ENCODE data around the gene PRKG1.
"Not testable (repeated sequence)": the region's sequence is repeated elsewhere in the genome, so short reads cannot be mapped to it uniquely, and the experiment has no call there.

PRKG1 gene

GRCh38 chr10:51257511-51258248, 183.4 kb downstream of the PRKG1 start:
- TF ChIP-seq ZNF274 (IDR thresholded peaks at IDR 0.05; ENCODE audit: low read depth, low read length): no peak
- no peak overlapping the region for H3K4me3 ChIP-seq (ENCODE audit: low read length)

DNA sequence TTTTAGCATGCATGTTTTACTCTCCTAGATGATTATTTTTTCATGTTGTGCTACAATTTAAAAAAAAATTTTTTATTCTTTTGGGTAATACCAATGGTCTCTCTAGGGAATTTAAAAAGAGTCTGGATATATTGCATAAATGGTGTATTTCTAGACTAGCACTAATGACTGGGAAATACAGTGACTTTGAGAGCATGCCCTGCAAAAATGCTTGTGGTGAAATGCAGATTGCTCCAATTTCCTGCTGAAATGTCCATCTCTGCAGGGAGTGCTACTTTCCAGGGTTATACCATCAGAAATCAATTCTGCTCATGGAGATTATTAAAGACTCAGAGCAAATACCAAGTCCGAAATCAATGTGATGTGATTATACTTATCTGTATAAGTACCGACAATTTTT, 186.1 kb downstream of the PRKG1 start:
- no peak for TF ChIP-seq ZNF274 (IDR thresholded peaks at IDR 0.05; ENCODE audit: low read depth, low read length)
- H3K4me3 ChIP-seq (ENCODE audit: low read length): no peak overlapping the region

DNA sequence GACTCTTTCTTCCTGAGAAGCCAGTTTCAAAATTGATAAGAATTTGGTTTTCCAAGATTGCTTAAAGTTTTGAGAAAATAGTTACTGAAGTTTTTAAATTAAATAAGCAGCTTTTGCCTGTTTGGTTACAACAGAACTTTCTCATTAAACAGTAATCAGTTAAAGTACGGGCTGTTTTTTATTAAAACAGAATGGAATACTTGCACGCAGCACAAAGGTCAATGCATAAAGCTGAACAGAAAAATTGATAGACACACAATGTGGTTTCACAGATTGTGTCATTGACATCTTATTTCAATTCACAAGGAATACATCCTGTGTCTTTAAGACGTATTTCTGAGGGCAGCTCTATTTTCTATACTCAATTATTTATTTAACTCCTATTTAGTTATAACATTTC, 192.2 kb downstream of the PRKG1 start:
- no peak for TF ChIP-seq ZNF274 (IDR thresholded peaks at IDR 0.05; ENCODE audit: low read depth, low read length)
- no peak overlapping the region for H3K4me3 ChIP-seq (ENCODE audit: low read length)

- not testable (repeated sequence) for H3K4me3 ChIP-seq (ENCODE audit: low read length)
Measured at GRCh38 chr10:51267980-51268570, 193.8 kb downstream of the PRKG1 start.

DNA sequence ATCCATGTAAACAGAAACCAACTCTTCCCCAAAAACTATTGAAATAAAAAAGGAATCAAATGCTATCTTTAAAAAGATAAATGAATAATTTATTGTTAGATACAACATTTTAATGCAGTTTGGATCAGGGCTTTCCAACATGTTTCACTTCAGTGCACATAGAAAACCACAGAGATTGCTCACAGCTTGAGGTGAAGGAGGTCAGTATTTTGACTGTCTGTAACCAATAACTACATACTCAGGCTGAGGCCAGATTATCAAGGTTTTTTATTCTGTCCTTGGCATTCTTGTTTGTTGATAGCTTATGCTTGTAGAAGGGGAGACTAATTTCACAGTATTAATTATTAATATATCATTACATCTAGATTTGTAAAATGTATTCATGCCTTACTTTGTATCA, 195.5 kb downstream of the PRKG1 start:
- H3K4me3 ChIP-seq (ENCODE audit: low read length): no peak overlapping the region
- TF ChIP-seq ZNF274 (IDR thresholded peaks at IDR 0.05; ENCODE audit: low read depth, low read length): no peak

DNA sequence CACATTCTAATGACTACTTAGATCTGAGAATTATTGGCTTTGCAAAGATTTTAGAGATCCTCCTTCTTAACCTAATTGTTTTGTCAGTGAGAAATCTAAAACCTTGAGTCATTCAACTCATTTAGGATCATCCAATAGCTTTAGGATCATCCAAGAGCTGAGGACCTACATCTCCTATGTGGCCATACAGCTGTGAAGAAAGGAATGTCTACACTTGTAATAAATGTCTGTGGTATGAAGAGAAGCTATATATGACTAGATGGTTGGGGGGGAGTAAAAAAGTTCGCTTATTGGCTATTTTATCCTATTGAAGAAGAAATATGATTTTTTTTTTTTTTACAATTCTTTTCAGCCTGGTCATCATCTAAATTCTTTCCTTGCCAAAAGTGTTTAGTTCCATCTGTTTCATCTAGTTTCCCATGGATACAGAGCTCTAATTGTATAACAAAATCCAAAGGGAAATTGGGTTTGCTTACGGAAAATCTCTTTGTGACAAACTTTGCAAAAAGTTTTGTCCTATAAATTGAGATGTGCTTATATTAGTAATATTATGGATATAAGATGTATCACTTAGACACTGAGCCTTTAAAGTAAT, 196.7 kb downstream of the PRKG1 start:
- no peak overlapping the region for H3K4me3 ChIP-seq (ENCODE audit: low read length)
- no peak for TF ChIP-seq ZNF274 (IDR thresholded peaks at IDR 0.05; ENCODE audit: low read depth, low read length)

DNA sequence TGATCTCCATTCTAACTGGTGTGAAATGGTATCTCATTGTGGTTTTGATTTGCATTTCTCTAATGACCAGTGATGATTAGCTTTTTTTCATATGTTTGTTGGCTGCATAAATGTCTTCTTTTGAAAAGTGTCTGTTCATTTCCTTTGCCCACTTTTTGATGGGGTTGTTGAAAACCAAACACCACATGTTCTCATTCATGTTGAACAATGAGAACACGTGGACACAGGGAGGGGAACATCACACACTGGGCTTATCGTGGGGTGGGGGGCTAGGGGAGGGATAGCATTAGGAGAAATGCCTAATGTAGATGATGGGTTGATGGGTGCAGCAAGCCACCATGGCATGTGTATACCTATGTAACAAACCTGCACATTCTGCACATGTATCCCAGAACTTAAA, 197.8 kb downstream of the PRKG1 start:
- H3K4me3 ChIP-seq (ENCODE audit: low read length): not testable (repeated sequence)

DNA sequence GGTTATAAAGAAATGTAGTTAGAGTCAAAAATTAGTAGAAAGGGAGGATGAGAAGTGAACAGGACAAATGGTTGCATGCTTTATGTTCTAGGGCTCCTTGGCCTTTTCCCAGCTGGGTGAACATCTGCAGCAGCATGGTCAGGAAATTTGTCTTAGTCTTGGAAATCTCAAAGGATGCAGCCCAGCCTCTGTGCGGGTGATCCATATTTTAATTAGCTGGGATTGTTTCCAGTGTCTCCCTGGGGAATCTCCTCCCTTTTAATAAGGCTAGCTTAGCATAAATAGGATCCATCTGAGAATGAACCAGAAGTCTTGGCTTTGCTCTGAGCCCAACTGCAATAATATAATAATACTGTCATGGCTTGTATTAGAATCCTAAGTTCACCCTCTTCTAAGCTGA, 198.3 kb downstream of the PRKG1 start:
- H3K4me3 ChIP-seq (ENCODE audit: low read length): no peak overlapping the region
- TF ChIP-seq ZNF274 (IDR thresholded peaks at IDR 0.05; ENCODE audit: low read depth, low read length): no peak

DNA sequence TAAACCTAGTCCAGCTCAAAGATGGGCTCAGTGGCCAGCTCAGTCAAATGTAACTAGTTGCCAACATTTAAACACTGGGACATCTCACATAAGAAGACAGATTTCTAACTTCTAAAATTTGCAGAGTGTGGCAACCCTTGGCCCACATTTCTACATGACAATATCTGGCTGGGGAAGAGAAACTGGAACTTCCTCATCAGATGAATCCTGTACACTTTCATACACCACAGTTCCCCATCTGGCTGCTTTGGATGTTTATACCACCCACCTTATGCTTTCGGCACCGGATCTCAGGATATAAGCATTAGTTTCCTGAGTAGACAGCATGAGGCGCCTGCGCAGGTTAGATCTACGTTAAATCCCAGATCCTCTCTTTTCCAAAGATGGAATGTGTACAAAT, 199.3 kb downstream of the PRKG1 start:
- no peak for TF ChIP-seq ZNF274 (IDR thresholded peaks at IDR 0.05; ENCODE audit: low read depth, low read length)

DNA sequence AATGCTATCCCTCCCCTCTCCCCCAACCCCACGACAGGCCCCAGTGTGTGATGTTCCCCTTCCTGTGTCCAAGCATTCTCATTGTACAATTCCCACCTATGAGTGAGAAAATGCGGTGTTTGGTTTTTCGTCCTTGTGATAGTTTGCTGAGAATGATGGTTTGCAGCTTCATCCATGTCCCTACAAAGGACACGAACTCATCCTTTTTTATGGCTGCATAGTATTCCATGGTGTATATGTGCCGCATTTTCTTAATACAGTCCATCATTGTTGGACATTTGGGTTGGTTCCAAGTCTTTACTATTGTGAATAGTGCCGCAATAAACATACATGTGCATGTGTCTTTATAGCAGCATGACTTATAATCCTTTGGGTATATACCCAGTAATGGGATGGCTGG, 201.8 kb downstream of the PRKG1 start:
- not testable (repeated sequence) for H3K4me3 ChIP-seq (ENCODE audit: low read length)

More for the DNA sequence above, 199.3 kb downstream of the PRKG1 start:
- H3K4me3 ChIP-seq (ENCODE audit: low read length): no peak overlapping the region

DNA sequence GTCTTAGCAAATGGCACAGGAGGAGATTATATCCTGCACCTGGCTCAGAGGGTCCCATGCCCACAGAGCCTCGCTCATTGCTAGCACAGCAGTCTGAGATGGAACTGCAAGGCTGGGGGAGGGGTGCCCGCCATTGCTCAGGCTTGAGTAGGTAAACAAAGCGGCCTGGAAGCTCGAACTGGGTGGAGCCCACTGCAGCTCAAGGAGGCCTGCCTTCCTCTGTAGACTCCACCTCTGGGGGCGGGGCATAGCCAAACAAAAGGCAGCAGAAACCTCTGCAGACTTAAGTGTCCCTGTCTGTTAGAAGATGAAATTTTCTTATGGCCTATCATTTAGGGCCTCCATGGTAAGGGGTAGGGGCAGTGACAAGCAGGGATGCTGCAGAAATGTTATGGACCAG, 207.1 kb downstream of the PRKG1 start:
- H3K4me3 ChIP-seq (ENCODE audit: low read length): not testable (repeated sequence)

- TF ChIP-seq ZNF274 (IDR thresholded peaks at IDR 0.05; ENCODE audit: low read depth, low read length): no peak
- H3K4me3 ChIP-seq (ENCODE audit: low read length): no peak overlapping the region
Measured at GRCh38 chr10:51285601-51286000, 211.3 kb downstream of the PRKG1 start.

- no peak for TF ChIP-seq ZNF274 (IDR thresholded peaks at IDR 0.05; ENCODE audit: low read depth, low read length)
- no peak overlapping the region for H3K4me3 ChIP-seq (ENCODE audit: low read length)
Measured at GRCh38 chr10:51288511-51288910, 214.2 kb downstream of the PRKG1 start.

GRCh38 chr10:51289519-51289918, 215.2 kb downstream of the PRKG1 start:
- no peak overlapping the region for H3K4me3 ChIP-seq (ENCODE audit: low read length)
- TF ChIP-seq ZNF274 (IDR thresholded peaks at IDR 0.05; ENCODE audit: low read depth, low read length): no peak

- no peak overlapping the region for H3K4me3 ChIP-seq (ENCODE audit: low read length)
- TF ChIP-seq ZNF274 (IDR thresholded peaks at IDR 0.05; ENCODE audit: low read depth, low read length): no peak
Measured at GRCh38 chr10:51291961-51292360, 217.7 kb downstream of the PRKG1 start.

DNA sequence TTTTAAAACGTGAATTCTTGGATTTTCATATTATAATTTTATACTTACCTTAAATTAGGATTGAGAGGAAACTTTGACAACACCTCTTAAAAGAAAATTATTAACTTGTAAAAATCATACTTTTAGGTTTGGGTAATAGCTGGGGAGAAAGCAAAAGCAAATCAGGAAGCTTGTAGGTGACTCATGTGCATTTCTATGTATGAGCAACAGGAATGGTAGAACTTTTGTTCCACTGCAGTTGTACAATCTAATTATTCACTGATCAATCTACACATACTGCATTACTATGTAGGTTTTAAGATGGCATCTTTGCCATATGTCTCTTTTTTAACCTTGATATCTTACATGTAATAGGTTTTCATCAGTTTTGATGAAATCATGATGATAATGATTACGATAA, 223.2 kb downstream of the PRKG1 start:
- H3K4me3 ChIP-seq (ENCODE audit: low read length): no peak overlapping the region
- TF ChIP-seq ZNF274 (IDR thresholded peaks at IDR 0.05; ENCODE audit: low read depth, low read length): no peak
